ENCODE results near the gene SFXN3. TPM values are rescaled to one million over a fixed set of nuclear protein-coding genes. Genes with fewer than 3 reads are reported as not detected.

SFXN3 gene
- total RNA-seq, 2 experiments from 2014 or later = 0.41 TPM; not detected in 1

DNA sequence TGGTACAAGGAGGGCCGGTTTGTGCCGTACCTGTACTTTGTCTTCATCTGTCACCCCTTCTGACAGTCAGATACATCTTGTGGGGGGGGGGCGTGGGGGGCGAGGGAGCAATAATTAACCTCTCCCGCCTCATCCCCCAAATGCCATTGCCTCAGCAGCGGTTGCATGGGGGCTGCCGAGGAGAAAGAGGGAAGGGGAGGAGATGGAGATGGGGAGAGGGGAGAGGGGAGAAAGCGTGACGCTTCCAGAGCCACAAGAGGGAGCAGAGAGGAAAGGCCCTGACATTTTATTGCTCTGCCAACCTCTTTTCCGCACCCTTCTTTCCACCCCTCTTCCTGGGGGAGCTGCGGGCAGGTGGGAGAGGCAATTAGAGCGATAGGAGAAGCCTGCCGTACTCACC is 42.6 kb downstream of the SFXN3 start:
- H3K4me1 ChIP-seq (ENCODE audit: insufficient read depth, low read length, poor library complexity, severe bottlenecking) = peaks cover 53% of the 10 kb centered on the region
- POLR2A ChIA-PET = no interaction called here
- no peaks in the 10 kb centered on the region for H3K9me3 ChIP-seq (ENCODE audit: low read length)

DNA sequence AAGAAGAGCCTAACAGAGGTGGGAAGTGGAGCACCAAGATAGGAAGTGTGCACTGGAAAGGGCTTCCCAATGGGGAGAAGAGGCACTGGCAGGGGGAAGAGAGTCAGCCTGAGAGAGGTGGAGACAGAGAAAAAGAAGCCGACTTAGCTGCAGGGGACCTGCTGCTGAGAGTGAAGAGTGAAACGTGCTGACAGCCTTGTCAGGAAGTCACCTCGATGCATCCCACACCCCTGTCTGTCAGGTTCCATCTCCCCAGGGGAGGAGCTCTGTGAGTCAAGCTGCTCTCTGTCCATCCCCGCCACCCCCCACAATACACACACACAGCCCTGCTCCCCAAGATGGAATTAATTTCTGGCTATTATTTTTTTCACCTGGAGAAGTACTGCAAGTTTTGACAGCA is 44.7 kb downstream of the SFXN3 start:
- peaks cover 38% of the 10 kb centered on the region for H3K4me1 ChIP-seq (ENCODE audit: insufficient read depth, low read length, poor library complexity, severe bottlenecking)
- no peaks in the 10 kb centered on the region for H3K36me3 ChIP-seq (ENCODE audit: insufficient read depth, low read length)
- no peaks in the 10 kb centered on the region for H3K9me2 ChIP-seq (ENCODE audit: insufficient read depth, low read length)
- H3K4me2 ChIP-seq (ENCODE audit: low read length) = 0 out of 2 replicates have a peak overlapping the region, but pooled peaks have one; percentile 6
- intact Hi-C loops (cut with micrococcal nuclease; ENCODE audit: unreplicated experiment) = no loop called here
- peak; percentile 29 for DNase-seq (ENCODE audit: low spot score)
- H3K9me3 ChIP-seq (ENCODE audit: low read length) = no peaks in the 10 kb centered on the region
- peak overlapping the region; percentile 21; the same call in 1 of the 2 replicates for H2AFZ ChIP-seq (ENCODE audit: low read length)
- BruUV-seq (replicated peaks) = no TSS peak
- POLR2A ChIA-PET = interaction anchor here (1.1 kb wide), 1 partner anchor 16 kb away, joined by 3 read pairs; no protein-coding TSS in a partner anchor
- no peak overlapping the region for H3K4me3 ChIP-seq (ENCODE audit: low read depth, low read length, poor library complexity, severe bottlenecking)
- H3K79me2 ChIP-seq (ENCODE audit: insufficient read depth, low read depth, low read length) = no peaks in the 10 kb centered on the region
- H4K20me1 ChIP-seq (ENCODE audit: insufficient read depth, low read length) = no peaks in the 10 kb centered on the region
- CTCF ChIA-PET (ENCODE audit: unreplicated experiment) = interaction anchor here (0.7 kb wide), 1 partner anchor 61 kb away, joined by 3 read pairs; no protein-coding TSS in a partner anchor
- TF ChIP-seq EZH2phosphoT487 (IDR thresholded peaks at IDR 0.05; ENCODE audit: borderline replicate concordance, low read depth, low read length) = no peak
- TF ChIP-seq, protein P1, sequence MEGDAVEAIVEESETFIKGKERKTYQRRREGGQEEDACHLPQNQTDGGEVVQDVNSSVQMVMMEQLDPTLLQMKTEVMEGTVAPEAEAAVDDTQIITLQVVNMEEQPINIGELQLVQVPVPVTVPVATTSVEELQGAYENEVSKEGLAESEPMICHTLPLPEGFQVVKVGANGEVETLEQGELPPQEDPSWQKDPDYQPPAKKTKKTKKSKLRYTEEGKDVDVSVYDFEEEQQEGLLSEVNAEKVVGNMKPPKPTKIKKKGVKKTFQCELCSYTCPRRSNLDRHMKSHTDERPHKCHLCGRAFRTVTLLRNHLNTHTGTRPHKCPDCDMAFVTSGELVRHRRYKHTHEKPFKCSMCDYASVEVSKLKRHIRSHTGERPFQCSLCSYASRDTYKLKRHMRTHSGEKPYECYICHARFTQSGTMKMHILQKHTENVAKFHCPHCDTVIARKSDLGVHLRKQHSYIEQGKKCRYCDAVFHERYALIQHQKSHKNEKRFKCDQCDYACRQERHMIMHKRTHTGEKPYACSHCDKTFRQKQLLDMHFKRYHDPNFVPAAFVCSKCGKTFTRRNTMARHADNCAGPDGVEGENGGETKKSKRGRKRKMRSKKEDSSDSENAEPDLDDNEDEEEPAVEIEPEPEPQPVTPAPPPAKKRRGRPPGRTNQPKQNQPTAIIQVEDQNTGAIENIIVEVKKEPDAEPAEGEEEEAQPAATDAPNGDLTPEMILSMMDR (conservative IDR thresholded peaks at IDR 0.05; ENCODE audit: low read length) = no peak
- no peak overlapping the region for H3K27ac ChIP-seq (ENCODE audit: low read depth, low read length, poor library complexity, severe bottlenecking)

More for the DNA sequence above, 42.6 kb downstream of the SFXN3 start:
- TF ChIP-seq, protein P1 (conservative IDR thresholded peaks at IDR 0.05; ENCODE audit: low read length) = no peak
- no peak for TF ChIP-seq EZH2phosphoT487 (IDR thresholded peaks at IDR 0.05; ENCODE audit: borderline replicate concordance, low read depth, low read length)
- H3K79me2 ChIP-seq (ENCODE audit: insufficient read depth, low read depth, low read length) = no peaks in the 10 kb centered on the region
- no peak overlapping the region for H3K4me2 ChIP-seq (ENCODE audit: low read length)
- H4K20me1 ChIP-seq (ENCODE audit: insufficient read depth, low read length) = no peaks in the 10 kb centered on the region
- H3K27ac ChIP-seq (ENCODE audit: low read depth, low read length, poor library complexity, severe bottlenecking) = no peak overlapping the region
- intact Hi-C loops (cut with micrococcal nuclease; ENCODE audit: unreplicated experiment) = no loop called here
- H3K36me3 ChIP-seq (ENCODE audit: insufficient read depth, low read length) = no peaks in the 10 kb centered on the region
- no peak for DNase-seq (ENCODE audit: low spot score)
- BruUV-seq (replicated peaks) = no TSS peak
- no peaks in the 10 kb centered on the region for H3K9me2 ChIP-seq (ENCODE audit: insufficient read depth, low read length)
- no peak overlapping the region for H2AFZ ChIP-seq (ENCODE audit: low read length)
- H3K4me3 ChIP-seq (ENCODE audit: low read depth, low read length, poor library complexity, severe bottlenecking) = no peak overlapping the region
- CTCF ChIA-PET (ENCODE audit: unreplicated experiment) = interaction anchor here (1.2 kb wide), 1 partner anchor 22 kb away, joined by 3 read pairs; no protein-coding TSS in a partner anchor

DNA sequence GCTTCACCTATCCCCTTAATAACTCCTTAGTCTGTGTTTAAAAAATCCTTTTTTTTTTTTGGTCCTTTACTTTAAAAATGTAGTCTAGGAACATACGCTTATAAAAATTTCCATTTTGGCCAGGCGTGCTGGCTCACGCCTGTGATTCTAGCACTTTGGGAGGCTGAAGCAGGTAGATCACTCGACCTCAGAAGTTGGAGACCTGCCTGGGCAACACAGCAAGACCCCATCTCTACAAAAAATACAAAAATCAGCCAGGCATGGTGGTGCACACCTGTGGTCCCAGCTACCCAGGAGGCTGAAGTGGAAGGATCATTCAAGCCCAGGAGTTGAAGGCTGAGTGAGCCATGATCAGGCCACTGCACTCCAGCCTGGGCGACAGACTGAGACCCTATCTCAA is 45.6 kb downstream of the SFXN3 start:
- H3K27ac ChIP-seq (ENCODE audit: low read depth, low read length, poor library complexity, severe bottlenecking) = no peak overlapping the region
- H3K4me3 ChIP-seq (ENCODE audit: low read depth, low read length, poor library complexity, severe bottlenecking) = no peak overlapping the region
- BruUV-seq (replicated peaks) = no TSS peak
- ChIA-PET POLR2A (interaction anchor here (0.5 kb wide), 1 partner anchor 1200 kb away, joined by 4 read pairs; no protein-coding TSS in a partner anchor), CTCF (ENCODE audit: unreplicated experiment) (no interaction called here)
- H2AFZ ChIP-seq (ENCODE audit: low read length) = no peak overlapping the region
- no peaks in the 10 kb centered on the region for H3K9me3 ChIP-seq (ENCODE audit: low read length)
- peaks cover 29% of the 10 kb centered on the region for H3K4me1 ChIP-seq (ENCODE audit: insufficient read depth, low read length, poor library complexity, severe bottlenecking)
- no peaks in the 10 kb centered on the region for H3K79me2 ChIP-seq (ENCODE audit: insufficient read depth, low read depth, low read length)
- H3K36me3 ChIP-seq (ENCODE audit: insufficient read depth, low read length) = no peaks in the 10 kb centered on the region
- no peaks in the 10 kb centered on the region for H4K20me1 ChIP-seq (ENCODE audit: insufficient read depth, low read length)
- TF ChIP-seq EZH2phosphoT487 (IDR thresholded peaks at IDR 0.05; ENCODE audit: borderline replicate concordance, low read depth, low read length) = no peak
- TF ChIP-seq, protein P1 (conservative IDR thresholded peaks at IDR 0.05; ENCODE audit: low read length) = no peak
- DNase-seq (ENCODE audit: low spot score) = no peak
- no peak overlapping the region for H3K4me2 ChIP-seq (ENCODE audit: low read length)
- intact Hi-C loops (cut with micrococcal nuclease; ENCODE audit: unreplicated experiment) = no loop called here
- H3K9me2 ChIP-seq (ENCODE audit: insufficient read depth, low read length) = no peaks in the 10 kb centered on the region

Measured in OCI-LY7 (cell line).